ENCODE data around the gene GPRIN3. TPM values are rescaled to one million over a fixed set of nuclear protein-coding genes. Genes with fewer than 3 reads are reported as not detected.

Gene GPRIN3
- total RNA-seq, 4 donors from 2014 or later: 2.4 to 4.3 (median 2.7) TPM

- TF ChIP-seq EP300 (IDR thresholded peaks at IDR 0.05): no peak
- no peak for TF ChIP-seq POLR2A (IDR thresholded peaks at IDR 0.05)
- no peak for TF ChIP-seq POLR2AphosphoS5 (IDR thresholded peaks at IDR 0.05)
- TF ChIP-seq, protein P1, sequence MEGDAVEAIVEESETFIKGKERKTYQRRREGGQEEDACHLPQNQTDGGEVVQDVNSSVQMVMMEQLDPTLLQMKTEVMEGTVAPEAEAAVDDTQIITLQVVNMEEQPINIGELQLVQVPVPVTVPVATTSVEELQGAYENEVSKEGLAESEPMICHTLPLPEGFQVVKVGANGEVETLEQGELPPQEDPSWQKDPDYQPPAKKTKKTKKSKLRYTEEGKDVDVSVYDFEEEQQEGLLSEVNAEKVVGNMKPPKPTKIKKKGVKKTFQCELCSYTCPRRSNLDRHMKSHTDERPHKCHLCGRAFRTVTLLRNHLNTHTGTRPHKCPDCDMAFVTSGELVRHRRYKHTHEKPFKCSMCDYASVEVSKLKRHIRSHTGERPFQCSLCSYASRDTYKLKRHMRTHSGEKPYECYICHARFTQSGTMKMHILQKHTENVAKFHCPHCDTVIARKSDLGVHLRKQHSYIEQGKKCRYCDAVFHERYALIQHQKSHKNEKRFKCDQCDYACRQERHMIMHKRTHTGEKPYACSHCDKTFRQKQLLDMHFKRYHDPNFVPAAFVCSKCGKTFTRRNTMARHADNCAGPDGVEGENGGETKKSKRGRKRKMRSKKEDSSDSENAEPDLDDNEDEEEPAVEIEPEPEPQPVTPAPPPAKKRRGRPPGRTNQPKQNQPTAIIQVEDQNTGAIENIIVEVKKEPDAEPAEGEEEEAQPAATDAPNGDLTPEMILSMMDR (IDR thresholded peaks at IDR 0.05): no peak
- no peak overlapping the region for H3K4me3 ChIP-seq
- no peak for ATAC-seq
- H3K9me3 ChIP-seq: no peaks in the 10 kb centered on the region
- peaks cover 0 to 7% of the 10 kb centered on the region in 2 donors for H3K36me3 ChIP-seq
- H3K27ac ChIP-seq: no peak overlapping the region
- H3K27me3 ChIP-seq: no peaks in the 10 kb centered on the region
- H3K4me1 ChIP-seq: no peaks in the 10 kb centered on the region
- WGBS, 2 donors (ENCODE audit: low coverage in 1 of 2): 83 to 100% methylated on average over 1 of the region's 1 CpG
Observed at GRCh38 chr4:89253935-89254334, 53.7 kb downstream of the GPRIN3 start.

GRCh38 chr4:89253311-89253710 lies 54.3 kb downstream of the GPRIN3 start:
- ATAC-seq: no peak
- Histone ChIP-seq H3K9me3 (no peaks in the 10 kb centered on the region), H3K36me3 (peaks cover 0 to 10% of the 10 kb centered on the region in 2 donors), H3K4me3 (no peak overlapping the region), H3K27me3 (no peaks in the 10 kb centered on the region), H3K4me1 (no peaks in the 10 kb centered on the region), H3K27ac (no peak overlapping the region)
- 74 to 85% methylated on average over 2 to 4 of the region's 4 CpGs for WGBS, 2 donors (ENCODE audit: low coverage in 1 of 2)
- TF ChIP-seq, protein P1 (IDR thresholded peaks at IDR 0.05): no peak
- no peak for TF ChIP-seq POLR2AphosphoS5 (IDR thresholded peaks at IDR 0.05)
- no peak for TF ChIP-seq POLR2A (IDR thresholded peaks at IDR 0.05)
- TF ChIP-seq EP300 (IDR thresholded peaks at IDR 0.05): no peak

DNA sequence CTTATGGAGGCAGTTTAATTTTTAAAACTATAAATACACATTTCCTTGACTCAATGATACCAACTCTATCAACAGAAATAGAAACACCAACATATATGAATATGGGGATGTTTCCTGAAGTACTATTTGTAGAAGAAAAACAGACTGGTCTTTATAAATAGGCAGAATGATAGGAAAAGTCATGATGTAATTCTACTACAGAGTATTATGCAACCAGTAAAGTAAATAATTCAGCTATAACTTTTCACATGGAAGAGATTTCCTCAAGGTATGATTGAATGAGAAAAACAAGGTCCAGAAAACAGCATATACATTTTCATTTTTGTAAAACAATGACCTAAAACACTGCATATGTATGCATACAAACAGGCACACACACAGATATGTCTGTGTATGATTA lies 56.2 kb downstream of the GPRIN3 start:
- Histone ChIP-seq H3K27me3 (no peaks in the 10 kb centered on the region), H3K4me3 (no peak overlapping the region), H3K27ac (no peak overlapping the region), H3K4me1 (no peaks in the 10 kb centered on the region), H3K36me3 (peaks cover 0 to 10% of the 10 kb centered on the region in 2 donors), H3K9me3 (no peaks in the 10 kb centered on the region)
- ATAC-seq: no peak
- TF ChIP-seq POLR2AphosphoS5 (IDR thresholded peaks at IDR 0.05) (no peak), EP300 (IDR thresholded peaks at IDR 0.05) (no peak), POLR2A (IDR thresholded peaks at IDR 0.05) (no peak)
- TF ChIP-seq, protein P1 (IDR thresholded peaks at IDR 0.05): no peak

DNA sequence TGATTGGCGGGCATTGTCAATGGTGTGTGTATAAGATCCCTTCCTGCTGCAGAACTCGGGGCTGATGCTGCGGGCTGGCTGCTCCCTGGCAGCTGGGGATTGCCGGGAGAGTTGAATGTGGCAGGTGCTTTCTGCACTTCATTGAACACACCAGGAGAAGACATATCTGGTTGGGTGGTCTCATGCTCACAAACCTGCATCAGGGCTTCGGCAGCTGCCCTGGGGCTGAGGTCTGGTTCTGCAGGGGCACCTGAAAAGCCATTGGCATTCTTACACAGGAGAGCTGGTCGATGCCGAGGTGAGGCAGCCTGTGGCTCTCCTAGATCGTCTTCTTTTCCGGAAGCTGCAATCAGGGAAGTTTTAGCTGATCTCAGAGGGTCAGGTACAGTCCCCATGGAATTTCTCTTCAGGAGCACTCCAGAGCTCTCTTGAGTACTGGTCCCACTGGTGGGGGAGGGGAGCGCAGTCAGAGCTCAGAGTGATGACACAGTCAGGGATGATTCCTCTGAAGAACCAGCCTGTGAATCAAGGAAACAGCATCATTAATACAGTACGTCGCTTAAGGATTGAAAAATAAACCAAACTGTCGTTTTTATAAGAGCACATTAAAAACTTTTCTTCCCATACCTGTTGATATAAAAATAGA lies 57.8 kb downstream of the GPRIN3 start:
- ATAC-seq: no peak
- 96% methylated on average over 3 of the region's 13 CpGs; no CpG with 5 or more reads in 1 of the 2 donors for WGBS, 2 donors (ENCODE audit: low coverage in 1 of 2)
- no peaks in the 10 kb centered on the region for H3K4me1 ChIP-seq

More for the DNA sequence above, 57.8 kb downstream of the GPRIN3 start:
- Histone ChIP-seq H3K9me3 (no peaks in the 10 kb centered on the region), H3K27ac (no peak overlapping the region), H3K27me3 (no peaks in the 10 kb centered on the region), H3K36me3 (peaks cover 0 to 10% of the 10 kb centered on the region in 2 donors), H3K4me3 (no peak overlapping the region)
- TF ChIP-seq, protein P1 (IDR thresholded peaks at IDR 0.05): no peak
- TF ChIP-seq POLR2AphosphoS5 (IDR thresholded peaks at IDR 0.05): no peak
- no peak for TF ChIP-seq POLR2A (IDR thresholded peaks at IDR 0.05)
- no peak for TF ChIP-seq EP300 (IDR thresholded peaks at IDR 0.05)
